Mesenchymal stem cell (in vitro differentiated cells and primary cell): ENCODE data around the gene GNAI2. TPM values are rescaled to one million over a fixed set of nuclear protein-coding genes. Genes with fewer than 3 reads are reported as not detected.

Experiments used
- small RNA-seq: library from polyadenylated mRNA; stranded (forward); fragments of <200 nt; extraction: miRNeasy Mini kit (QIAGEN cat#:217004); gene quantifications from one replicate; pipeline ENCODE3, GENCODE V24; 2013; ENCODE audit warnings: low read depth

GNAI2 gene

Small RNAs within 50 kb of the gene (small RNA-seq; reads per million reads assigned to genes)
- gene MIR5787 = not detected
